ENCODE results near the gene IL1RAPL2.

DNA sequence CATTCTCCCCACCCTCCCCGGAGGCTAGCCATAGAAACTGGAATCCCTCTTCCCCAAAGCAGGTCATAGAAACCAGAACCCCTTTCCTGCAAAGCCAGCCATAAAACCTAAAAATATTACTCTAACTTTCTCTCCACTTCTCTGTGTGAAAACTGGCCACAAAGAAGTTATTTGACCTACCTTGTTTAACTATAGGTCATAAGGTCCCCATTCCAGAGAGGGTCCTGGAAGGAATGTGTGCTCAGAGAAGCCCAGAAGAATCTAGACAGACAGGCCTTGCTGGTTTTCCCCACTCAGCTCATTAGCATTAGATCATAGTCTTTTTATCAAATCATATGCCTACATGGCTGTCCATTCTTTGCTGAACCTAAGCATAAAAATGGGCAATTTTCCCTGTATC, 707.3 kb downstream of the IL1RAPL2 start:
- TF ChIP-seq, protein P1, sequence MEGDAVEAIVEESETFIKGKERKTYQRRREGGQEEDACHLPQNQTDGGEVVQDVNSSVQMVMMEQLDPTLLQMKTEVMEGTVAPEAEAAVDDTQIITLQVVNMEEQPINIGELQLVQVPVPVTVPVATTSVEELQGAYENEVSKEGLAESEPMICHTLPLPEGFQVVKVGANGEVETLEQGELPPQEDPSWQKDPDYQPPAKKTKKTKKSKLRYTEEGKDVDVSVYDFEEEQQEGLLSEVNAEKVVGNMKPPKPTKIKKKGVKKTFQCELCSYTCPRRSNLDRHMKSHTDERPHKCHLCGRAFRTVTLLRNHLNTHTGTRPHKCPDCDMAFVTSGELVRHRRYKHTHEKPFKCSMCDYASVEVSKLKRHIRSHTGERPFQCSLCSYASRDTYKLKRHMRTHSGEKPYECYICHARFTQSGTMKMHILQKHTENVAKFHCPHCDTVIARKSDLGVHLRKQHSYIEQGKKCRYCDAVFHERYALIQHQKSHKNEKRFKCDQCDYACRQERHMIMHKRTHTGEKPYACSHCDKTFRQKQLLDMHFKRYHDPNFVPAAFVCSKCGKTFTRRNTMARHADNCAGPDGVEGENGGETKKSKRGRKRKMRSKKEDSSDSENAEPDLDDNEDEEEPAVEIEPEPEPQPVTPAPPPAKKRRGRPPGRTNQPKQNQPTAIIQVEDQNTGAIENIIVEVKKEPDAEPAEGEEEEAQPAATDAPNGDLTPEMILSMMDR (IDR thresholded peaks at IDR 0.05 in 4 of 5, conservative IDR thresholded peaks at IDR 0.05 in 1 of 5), result no peak
- TF ChIP-seq POLR2A (IDR thresholded peaks at IDR 0.05), result no peak
